Measurements from ENCODE around the gene EIF2B5.

DNA sequence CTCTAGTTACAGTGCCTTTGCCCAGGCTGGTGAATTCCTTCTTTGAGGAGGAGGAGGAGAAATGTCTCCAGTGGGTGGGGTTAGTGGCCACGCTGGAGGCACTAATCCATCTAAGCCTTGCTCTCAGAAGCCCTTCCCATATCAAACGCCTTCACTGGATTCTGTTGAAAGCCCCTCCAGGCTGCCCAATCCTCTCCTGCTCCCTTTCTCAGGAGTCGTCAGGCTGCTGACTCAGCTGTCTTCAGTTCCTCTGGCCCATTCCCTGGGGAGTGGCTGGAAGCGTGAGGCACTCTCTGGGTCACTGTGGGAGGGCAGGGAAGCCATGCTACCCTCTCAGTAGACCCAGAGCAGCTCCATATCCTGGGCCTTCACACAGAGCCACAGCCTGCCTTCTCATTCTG lies 42.2 kb downstream of the EIF2B5 start:
- TF ChIP-seq POLR2AphosphoS5 (IDR thresholded peaks at IDR 0.05; ENCODE audit: low read depth, low read length) (no peak), SIN3A (IDR thresholded peaks at IDR 0.05; ENCODE audit: borderline replicate concordance, insufficient read depth, low read length) (no peak), TAF1 (IDR thresholded peaks at IDR 0.05; ENCODE audit: borderline replicate concordance, insufficient read depth, low read length) (no peak), FOXP2 (optimal IDR thresholded peaks at IDR 0.05; ENCODE audit: borderline replicate concordance, extremely low read depth, extremely low read length, insufficient read depth) (no peak), REST (IDR thresholded peaks at IDR 0.05; ENCODE audit: insufficient read depth in 1 of 2, low read depth in 2 of 2, low read length in 2 of 2) (no peak)

Data from PFSK-1 (cell line).